Iris pigment epithelial cell (primary cell): ENCODE data around the gene RAB43.

Experiments used
- DNase-seq: peaks from one replicate; pipeline ENCODE4 v3.0.0-alpha.2; 2011; ENCODE audit warnings: low read depth

RAB43 gene

DNA sequence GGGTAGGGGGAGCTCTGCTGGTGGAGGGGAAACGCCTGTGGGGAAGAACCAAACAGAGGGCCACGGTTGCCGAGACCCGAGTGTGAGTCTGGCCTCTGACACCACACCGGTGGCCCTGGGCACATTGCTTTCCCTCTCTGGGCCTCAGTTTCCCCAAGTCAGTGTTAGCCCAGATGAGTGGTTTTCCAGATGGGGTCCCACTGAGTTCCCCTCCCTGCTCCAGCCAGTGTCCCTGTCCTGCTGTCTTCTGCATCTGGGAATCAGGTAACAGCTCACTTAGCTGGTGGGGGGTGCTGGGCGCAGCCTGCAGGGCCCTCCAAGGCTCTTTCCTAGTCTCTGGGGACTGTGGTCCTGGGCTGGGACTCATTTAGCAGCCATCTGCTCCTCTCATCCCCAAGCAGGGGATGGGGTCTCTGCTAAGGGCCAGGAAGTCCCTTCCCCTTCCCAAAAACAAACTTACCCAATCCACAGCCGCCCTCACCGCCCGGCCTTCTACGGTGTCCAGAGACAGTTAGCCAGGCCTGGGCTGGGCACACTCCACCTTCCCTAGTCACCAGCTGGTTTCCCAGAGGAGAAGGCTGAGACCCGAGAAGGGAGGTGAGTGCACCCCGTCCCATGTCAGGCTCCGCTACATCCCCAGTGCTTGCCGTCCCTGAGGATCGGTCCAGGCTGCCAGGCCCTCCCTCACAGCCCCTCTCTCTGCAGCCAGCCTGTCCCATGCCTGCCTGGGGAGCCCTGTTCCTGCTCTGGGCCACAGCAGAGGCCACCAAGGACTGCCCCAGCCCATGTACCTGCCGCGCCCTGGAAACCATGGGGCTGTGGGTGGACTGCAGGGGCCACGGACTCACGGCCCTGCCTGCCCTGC is 60.3 kb downstream of the RAB43 start:
- DNase-seq: no peak

DNA sequence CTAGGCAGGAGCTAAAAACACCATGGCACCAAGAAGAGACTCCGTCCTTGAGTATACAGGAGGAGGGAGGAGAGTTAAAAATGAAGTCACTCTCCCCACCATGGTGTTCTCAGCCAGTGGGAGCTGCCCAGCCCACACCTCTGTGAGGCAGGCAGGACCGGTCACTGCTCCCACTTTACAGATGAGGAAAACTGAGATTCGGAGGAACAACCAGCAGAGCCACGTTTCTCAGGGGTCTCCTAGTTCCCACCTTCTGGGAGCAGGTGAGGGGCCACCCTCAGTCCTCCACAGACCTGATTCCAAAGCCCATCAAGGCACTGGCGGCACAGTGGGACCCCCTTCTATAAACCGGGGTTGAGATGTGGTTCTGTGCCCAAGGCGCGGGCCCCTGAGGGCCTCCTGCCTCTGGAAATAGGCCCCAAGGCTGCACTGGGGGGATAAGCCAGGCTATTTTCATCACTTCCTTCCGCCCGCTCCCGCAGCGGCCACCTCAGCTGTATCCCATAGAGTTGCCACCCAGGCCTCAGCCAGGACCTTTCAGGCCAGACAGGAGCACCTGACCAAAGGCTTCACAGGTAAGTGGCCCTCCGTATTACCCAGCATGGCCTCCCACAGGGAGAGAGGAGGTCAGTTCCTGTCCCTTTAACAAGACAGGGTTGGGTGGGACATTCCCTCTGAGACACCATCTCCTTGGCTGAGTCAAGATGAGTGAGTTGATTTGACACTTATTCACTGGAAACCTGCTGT is 61.2 kb downstream of the RAB43 start, which contains the start of gene GP9:
Gene GP9 (plus strand): TSS at position 504 of the 747 bp plus-strand sequence. CDS start 961 bp downstream, outside the sequence.
- DNase-seq: no peak

GRCh38 chr3:129059311-129059958 is 62.2 kb downstream of the RAB43 start:
- DNase-seq: no peak

- no peak for DNase-seq
These were observed 63.0 kb downstream of the RAB43 start for GRCh38 chr3:129058441-129059200.

DNA sequence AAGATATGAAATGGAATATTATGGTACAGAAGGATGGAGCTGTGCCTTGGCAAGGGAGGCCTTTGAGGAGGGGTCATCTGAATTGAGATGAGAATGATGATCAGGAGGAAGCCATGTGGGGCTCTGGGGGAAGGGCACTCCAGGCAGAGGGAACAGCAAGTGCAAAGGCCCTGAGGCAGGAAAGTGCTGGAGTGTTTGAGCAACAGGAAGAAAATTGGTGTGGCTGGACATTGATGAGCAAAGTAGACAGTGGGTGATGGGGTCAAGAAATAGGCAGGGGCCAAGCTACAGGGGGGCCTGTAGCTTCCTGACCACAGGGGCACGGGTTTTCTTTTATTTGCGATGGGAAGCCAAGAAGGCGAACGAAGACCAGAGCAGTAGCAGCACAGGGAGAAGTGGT is 64.4 kb downstream of the RAB43 start:
- DNase-seq: no peak

DNA sequence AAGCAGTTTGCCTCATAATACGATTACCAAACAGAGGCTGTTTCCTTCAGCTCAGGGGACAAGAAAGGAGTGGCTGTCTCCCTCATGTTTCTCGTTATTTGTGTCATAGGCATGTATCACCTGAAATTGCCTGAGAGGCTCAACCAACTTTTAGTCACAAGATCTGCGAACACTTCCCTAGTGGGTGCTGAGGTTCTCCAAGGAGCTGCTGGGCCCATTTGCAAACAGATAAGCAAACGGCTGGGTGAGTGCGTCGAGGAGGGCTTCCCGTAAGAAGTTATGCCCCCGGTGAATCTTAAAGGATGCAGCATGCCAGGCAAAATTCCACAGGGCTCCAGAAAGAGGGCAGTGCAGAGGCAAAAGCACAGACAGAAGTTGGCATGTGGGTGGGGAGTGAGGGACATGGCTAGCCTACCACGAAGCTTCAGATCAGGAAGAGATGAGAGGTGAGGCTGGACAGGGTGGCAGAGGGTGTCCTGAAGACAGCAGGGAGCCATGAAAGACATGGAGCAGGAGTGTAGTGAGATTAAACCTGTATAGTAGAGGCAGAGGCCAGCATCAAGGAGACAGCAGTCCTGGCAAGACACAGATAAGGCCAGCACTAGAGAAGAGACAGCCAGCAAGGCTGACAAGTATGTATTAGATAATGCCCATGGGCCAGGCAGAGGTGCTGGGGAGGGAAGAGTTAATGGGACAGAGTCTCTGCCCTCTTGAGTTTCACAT is 65.0 kb downstream of the RAB43 start:
- DNase-seq: no peak

DNA sequence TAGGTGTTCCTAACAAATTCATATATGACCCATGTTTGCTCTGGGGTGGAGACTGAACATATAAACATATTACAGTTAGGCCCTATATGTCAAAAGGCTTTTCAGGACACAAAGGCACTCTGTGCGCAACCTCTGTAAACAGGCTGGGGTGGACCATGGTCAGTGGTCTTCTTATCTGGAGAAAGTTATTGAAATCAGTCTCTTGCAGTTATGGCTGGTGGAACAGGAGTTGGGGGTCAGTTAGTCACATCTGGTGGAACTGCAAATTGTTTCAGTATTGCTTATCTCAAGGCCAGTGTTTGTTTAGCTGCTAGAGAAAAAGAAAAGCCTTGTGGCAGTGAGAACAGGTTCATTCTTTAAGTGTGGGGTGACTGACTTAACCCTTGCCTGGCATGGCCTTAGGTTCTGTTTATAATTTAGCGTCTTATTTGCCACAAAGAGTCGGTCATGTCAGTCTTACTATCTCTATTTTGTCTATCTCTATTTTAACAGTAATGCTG is 66.9 kb downstream of the RAB43 start:
- no peak for DNase-seq

GRCh38 chr3:129052675-129053074 is 68.9 kb downstream of the RAB43 start:
- no peak for DNase-seq

DNA sequence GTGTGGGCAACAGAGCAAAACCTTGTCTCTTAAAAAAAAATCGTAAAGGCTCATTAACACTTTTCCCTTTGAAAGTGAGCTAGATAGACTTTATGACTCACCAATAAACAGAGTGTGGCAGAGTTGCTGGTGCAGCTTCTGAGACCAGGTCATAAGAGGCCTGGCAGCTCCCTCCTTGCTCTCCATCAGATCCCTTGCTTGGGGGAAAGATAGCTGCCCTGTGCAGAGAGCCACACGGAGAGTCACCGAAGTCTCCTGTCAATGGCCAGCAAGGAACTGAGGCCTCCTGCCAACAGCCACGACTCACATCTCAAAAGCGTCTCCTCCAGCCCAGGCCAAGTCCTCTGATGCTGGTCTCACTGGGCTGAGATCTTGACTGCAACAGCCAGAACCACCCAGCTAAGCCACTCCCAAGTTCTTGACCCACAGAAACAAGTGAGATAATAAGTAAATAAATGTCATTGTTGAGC is 69.7 kb downstream of the RAB43 start:
- DNase-seq: no peak

DNA sequence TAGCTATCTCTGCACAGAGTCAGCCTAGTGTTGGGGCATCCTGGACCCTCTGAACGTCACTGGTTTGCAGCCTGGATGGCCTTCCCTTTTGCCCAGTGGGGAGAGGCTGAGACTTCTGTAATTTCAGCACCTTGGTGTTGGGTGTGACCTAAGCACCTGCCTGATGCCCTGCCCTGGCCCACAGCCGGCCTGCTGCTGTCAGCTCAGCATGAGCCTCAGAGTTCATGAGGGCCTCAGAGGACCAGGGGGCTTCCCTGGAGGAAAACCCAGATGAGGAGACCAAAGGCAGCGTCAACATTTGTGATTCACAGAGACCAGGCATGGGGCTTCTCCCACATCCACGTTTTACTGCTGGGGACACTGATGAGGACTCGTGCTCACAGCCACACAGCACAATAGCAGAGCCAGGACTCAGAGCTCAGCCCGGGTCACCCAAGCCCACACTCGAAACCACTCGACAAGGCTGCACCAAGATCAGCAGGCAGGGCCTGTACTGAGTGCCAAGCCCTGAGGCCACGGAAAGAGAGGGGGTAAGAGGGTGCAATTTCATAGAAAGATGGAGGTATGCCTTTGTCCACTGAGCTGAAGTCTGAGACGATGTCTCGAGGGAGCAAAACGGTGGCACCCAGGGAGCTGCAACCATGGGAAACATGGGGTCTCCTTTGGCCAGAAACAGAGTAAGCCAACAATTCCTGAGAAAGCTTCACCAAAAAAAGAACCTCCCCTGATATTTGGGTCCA is 70.9 kb downstream of the RAB43 start:
- DNase-seq: no peak

- no peak for DNase-seq
These were observed 74.1 kb downstream of the RAB43 start for GRCh38 chr3:129047553-129047839.

DNA sequence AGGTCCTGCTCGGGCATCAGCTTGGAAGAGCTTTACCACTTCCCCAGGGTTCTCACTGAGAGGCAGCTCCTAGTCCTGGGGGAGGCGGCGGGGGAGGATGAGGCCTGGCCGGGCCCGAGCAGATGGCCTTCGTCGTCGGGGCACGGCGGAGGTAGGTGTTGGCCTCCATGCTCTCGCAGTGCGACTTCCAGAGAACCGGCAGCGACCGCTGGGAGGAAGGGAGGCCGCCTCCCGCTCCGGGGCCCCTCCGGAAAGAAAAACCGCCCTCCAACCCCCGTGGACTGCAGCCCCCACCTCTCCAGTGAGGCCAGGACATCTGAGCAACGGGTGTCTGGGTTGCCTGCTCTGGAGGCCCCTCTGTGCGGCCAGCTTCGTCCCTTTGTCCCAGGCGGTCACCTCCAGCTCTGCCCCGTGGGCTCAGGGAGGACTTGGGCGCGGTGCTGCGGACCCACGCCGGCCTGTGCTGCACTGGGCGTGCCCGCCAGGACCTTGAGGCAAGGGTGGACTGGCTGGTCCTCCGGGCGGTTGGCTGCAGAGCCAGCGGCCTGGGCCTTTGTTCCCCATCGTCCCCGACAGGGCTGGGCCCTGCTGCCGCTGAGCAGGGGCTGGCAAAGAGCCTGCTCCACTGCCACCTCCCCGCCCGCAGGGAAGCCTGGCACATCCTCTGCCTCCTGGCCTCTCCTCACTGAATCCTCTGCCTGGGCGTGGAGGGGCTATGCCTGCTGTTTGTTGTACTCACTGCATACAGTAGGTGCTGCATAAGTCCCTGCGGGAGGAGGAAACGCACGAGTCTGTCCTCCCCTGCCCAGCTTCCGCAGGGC is 74.7 kb downstream of the RAB43 start:
- no peak for DNase-seq

- no peak for DNase-seq
These were observed 75.4 kb downstream of the RAB43 start for GRCh38 chr3:129046037-129046731.

- no peak for DNase-seq
These were observed 75.9 kb downstream of the RAB43 start for GRCh38 chr3:129045675-129046036.

DNA sequence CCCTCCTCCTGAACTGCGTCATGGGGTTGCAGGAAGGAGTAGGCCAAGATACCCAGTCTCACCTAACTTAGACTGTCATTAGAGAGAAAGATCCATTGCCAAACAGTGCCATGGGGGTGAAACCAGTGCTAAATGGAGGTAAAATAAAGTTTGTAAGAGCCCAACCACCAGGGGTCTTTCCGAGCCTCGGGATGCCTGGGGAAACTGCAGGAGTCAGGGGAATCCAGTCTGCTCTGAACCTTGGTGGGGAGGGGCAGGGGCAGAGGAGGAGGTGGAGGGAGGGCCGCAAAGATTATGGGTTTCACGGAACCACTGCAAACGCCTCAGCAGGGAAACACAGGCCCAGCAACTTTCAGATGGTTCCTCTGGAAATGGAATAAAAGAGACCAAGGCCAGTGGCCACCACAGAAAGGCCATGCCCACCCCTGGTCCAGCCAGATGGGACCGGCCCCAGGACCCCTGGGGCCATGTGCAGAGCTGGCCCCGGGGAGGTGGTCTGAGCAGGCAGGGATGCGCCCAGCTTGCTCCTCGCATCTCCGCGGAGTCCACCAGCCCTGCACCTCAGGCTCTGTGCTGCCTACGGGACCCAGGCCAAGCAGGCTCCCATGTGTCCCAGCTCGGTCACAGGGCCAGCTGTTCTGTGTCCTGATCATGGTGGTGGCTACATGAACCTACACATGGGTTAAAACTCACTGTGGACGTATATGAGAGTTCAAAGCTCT is 80.9 kb downstream of the RAB43 start:
- no peak for DNase-seq

- no peak for DNase-seq
These were observed 81.6 kb downstream of the RAB43 start for GRCh38 chr3:129040039-129040336.

DNA sequence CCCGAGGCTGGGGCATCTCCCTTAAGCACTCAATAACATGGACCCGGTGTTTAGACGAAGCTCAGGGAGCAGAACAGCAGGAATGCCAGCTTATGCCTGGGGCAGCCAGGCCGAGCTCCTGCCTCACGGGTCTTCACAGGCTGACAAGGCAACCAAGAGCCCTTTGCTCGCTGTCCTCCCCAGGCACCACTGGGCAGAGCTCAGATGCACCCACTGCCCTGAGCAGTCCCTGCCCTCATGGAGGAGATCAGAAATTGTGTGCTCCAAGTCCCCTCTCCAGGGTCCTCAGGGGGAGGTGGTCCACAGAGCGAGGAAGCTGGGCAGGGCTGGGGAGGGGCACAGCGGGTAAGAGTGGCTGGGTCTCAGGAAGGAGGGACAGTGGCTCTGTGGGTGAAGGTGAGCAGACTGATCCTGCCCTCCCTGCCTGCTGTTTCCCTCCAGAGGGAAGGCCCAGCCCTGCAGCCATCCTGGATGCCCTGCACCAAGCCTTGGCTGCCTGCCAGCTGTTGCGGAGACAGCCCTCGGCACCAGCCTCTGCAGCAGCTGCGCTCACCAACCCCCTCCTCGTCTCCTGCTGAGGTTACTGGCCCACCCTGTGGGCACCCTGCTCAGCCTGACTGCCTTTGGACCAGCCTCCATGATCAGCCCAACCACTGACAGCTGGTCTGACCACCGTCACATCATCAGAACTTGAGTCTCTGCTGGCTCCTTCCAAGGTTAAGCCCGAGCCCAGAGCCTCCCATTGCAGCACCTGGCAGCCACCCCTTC is 82.1 kb downstream of the RAB43 start:
- no peak for DNase-seq
